Measurements from ENCODE around the gene MYH10. TPM values are rescaled to one million over a fixed set of nuclear protein-coding genes. Genes with fewer than 3 reads are reported as not detected.

MYH10 gene
- total RNA-seq, 2 experiments from 2014 or later, result 7.7 to 8.1 TPM

- ChIA-PET CTCF (no interaction called here), POLR2A (interaction anchor here (0.6 kb wide), 1 partner anchor 273 kb away, joined by 3 read pairs; no protein-coding TSS in a partner anchor)
- ATAC-seq (no peak), DNase-seq (no peak)
- H3K9me3 Mint-ChIP-seq (ENCODE audit: insufficient read depth), result no peaks in the 10 kb centered on the region
- no peaks in the 10 kb centered on the region for H3K4me1 Mint-ChIP-seq (ENCODE audit: low read depth)
- H3K4me3 Mint-ChIP-seq, result no peak overlapping the region
- H3K27me3 Mint-ChIP-seq (ENCODE audit: low read depth), result no peaks in the 10 kb centered on the region
- no peak overlapping the region for H3K27ac Mint-ChIP-seq
- H3K36me3 Mint-ChIP-seq (ENCODE audit: low read depth), result peaks cover 29% of the 10 kb centered on the region
These were observed 165.2 kb downstream of the MYH10 start for GRCh38 chr17:8465356-8465755.

GRCh38 chr17:8464941-8465340 lies 165.6 kb downstream of the MYH10 start:
- H3K4me1 Mint-ChIP-seq (ENCODE audit: low read depth), result no peaks in the 10 kb centered on the region
- no peak overlapping the region for H3K27ac Mint-ChIP-seq
- CTCF ChIA-PET, result interaction anchor here (1.0 kb wide), 1 partner anchor 28 kb away, joined by 3 read pairs; no protein-coding TSS in a partner anchor
- H3K36me3 Mint-ChIP-seq (ENCODE audit: low read depth), result peaks cover 27% of the 10 kb centered on the region
- no peaks in the 10 kb centered on the region for H3K27me3 Mint-ChIP-seq (ENCODE audit: low read depth)
- no peak overlapping the region for H3K4me3 Mint-ChIP-seq
- H3K9me3 Mint-ChIP-seq (ENCODE audit: insufficient read depth), result no peaks in the 10 kb centered on the region
- ATAC-seq (no peak), DNase-seq (no peak)
- POLR2A ChIA-PET, result interaction anchor here (0.6 kb wide), 1 partner anchor 274 kb away, joined by 3 read pairs; no protein-coding TSS in a partner anchor

GRCh38 chr17:8463099-8463498 lies 167.4 kb downstream of the MYH10 start:
- H3K9me3 Mint-ChIP-seq (ENCODE audit: insufficient read depth), result no peaks in the 10 kb centered on the region
- no peak overlapping the region for H3K27ac Mint-ChIP-seq
- POLR2A ChIA-PET, result no interaction called here
- H3K36me3 Mint-ChIP-seq (ENCODE audit: low read depth), result peaks cover 32% of the 10 kb centered on the region
- H3K4me3 Mint-ChIP-seq, result no peak overlapping the region
- CTCF ChIA-PET, result interaction anchor here (1.4 kb wide), 1 partner anchor 53 kb away, joined by 5 read pairs; no protein-coding TSS in a partner anchor
- H3K4me1 Mint-ChIP-seq (ENCODE audit: low read depth), result no peaks in the 10 kb centered on the region
- H3K27me3 Mint-ChIP-seq (ENCODE audit: low read depth), result no peaks in the 10 kb centered on the region
- no peak for DNase-seq
- ATAC-seq, result no peak

- Mint-ChIP-seq H3K27ac (no peak overlapping the region), H3K27me3 (ENCODE audit: low read depth) (no peaks in the 10 kb centered on the region), H3K4me3 (no peak overlapping the region), H3K9me3 (ENCODE audit: insufficient read depth) (no peaks in the 10 kb centered on the region), H3K36me3 (ENCODE audit: low read depth) (peaks cover 29% of the 10 kb centered on the region), H3K4me1 (ENCODE audit: low read depth) (no peaks in the 10 kb centered on the region)
- no peak for ATAC-seq
- DNase-seq, result no peak
- CTCF ChIA-PET, result no interaction called here
- POLR2A ChIA-PET, result no interaction called here
These were observed 168.0 kb downstream of the MYH10 start for GRCh38 chr17:8462564-8462963.

GRCh38 chr17:8459831-8460230 lies 170.7 kb downstream of the MYH10 start:
- ChIA-PET CTCF (no interaction called here), POLR2A (no interaction called here)
- Mint-ChIP-seq H3K4me1 (ENCODE audit: low read depth) (peaks cover 5% of the 10 kb centered on the region), H3K4me3 (no peak overlapping the region), H3K27ac (no peak overlapping the region), H3K9me3 (ENCODE audit: insufficient read depth) (no peaks in the 10 kb centered on the region), H3K27me3 (ENCODE audit: low read depth) (no peaks in the 10 kb centered on the region), H3K36me3 (ENCODE audit: low read depth) (peaks cover 44% of the 10 kb centered on the region)
- DNase-seq (no peak), ATAC-seq (no peak)

GRCh38 chr17:8459107-8459506 lies 171.4 kb downstream of the MYH10 start:
- ATAC-seq (no peak), DNase-seq (no peak)
- Mint-ChIP-seq H3K4me3 (no peak overlapping the region), H3K9me3 (ENCODE audit: insufficient read depth) (no peaks in the 10 kb centered on the region), H3K27me3 (ENCODE audit: low read depth) (no peaks in the 10 kb centered on the region), H3K36me3 (ENCODE audit: low read depth) (peaks cover 47% of the 10 kb centered on the region), H3K27ac (no peak overlapping the region), H3K4me1 (ENCODE audit: low read depth) (peaks cover 5% of the 10 kb centered on the region)
- CTCF ChIA-PET, result interaction anchor here (1.0 kb wide), 1 partner anchor 49 kb away, joined by 3 read pairs; no protein-coding TSS in a partner anchor
- POLR2A ChIA-PET, result no interaction called here

GRCh38 chr17:8458128-8458527 lies 172.4 kb downstream of the MYH10 start:
- DNase-seq (no peak), ATAC-seq (no peak)
- POLR2A ChIA-PET, result no interaction called here
- Mint-ChIP-seq H3K4me1 (ENCODE audit: low read depth) (peaks cover 5% of the 10 kb centered on the region), H3K27ac (no peak overlapping the region), H3K36me3 (ENCODE audit: low read depth) (peaks cover 48% of the 10 kb centered on the region), H3K27me3 (ENCODE audit: low read depth) (no peaks in the 10 kb centered on the region), H3K9me3 (ENCODE audit: insufficient read depth) (no peaks in the 10 kb centered on the region), H3K4me3 (no peak overlapping the region)
- CTCF ChIA-PET, result no interaction called here

GRCh38 chr17:8455665-8456209 lies 174.8 kb downstream of the MYH10 start:
- no peaks in the 10 kb centered on the region for H3K9me3 Mint-ChIP-seq (ENCODE audit: insufficient read depth)
- peaks cover 5% of the 10 kb centered on the region for H3K4me1 Mint-ChIP-seq (ENCODE audit: low read depth)
- ChIA-PET POLR2A (no interaction called here), CTCF (no interaction called here)
- peak overlapping the region; percentile 4 for H3K27ac Mint-ChIP-seq
- H3K36me3 Mint-ChIP-seq (ENCODE audit: low read depth), result peaks cover 54% of the 10 kb centered on the region
- ATAC-seq (no peak), DNase-seq (no peak)
- no peak overlapping the region for H3K4me3 Mint-ChIP-seq
- H3K27me3 Mint-ChIP-seq (ENCODE audit: low read depth), result no peaks in the 10 kb centered on the region

- no peak for DNase-seq
- Mint-ChIP-seq H3K36me3 (ENCODE audit: low read depth) (peaks cover 63% of the 10 kb centered on the region), H3K9me3 (ENCODE audit: insufficient read depth) (no peaks in the 10 kb centered on the region), H3K27ac (no peak overlapping the region), H3K27me3 (ENCODE audit: low read depth) (no peaks in the 10 kb centered on the region), H3K4me1 (ENCODE audit: low read depth) (peaks cover 5% of the 10 kb centered on the region), H3K4me3 (no peak overlapping the region)
- ChIA-PET POLR2A (no interaction called here), CTCF (interaction anchor here (1.1 kb wide), 1 partner anchor 43 kb away, joined by 4 read pairs; no protein-coding TSS in a partner anchor)
- ATAC-seq, result no peak
These were observed 177.2 kb downstream of the MYH10 start for GRCh38 chr17:8453326-8453725.

- DNase-seq (no peak), ATAC-seq (no peak)
- CTCF ChIA-PET, result no interaction called here
- peaks cover 61% of the 10 kb centered on the region for H3K36me3 Mint-ChIP-seq (ENCODE audit: low read depth)
- no peaks in the 10 kb centered on the region for H3K9me3 Mint-ChIP-seq (ENCODE audit: insufficient read depth)
- POLR2A ChIA-PET, result no interaction called here
- H3K27me3 Mint-ChIP-seq (ENCODE audit: low read depth), result no peaks in the 10 kb centered on the region
- H3K4me1 Mint-ChIP-seq (ENCODE audit: low read depth), result peaks cover 5% of the 10 kb centered on the region
- H3K4me3 Mint-ChIP-seq, result no peak overlapping the region
- H3K27ac Mint-ChIP-seq, result no peak overlapping the region
These were observed 178.5 kb downstream of the MYH10 start for GRCh38 chr17:8451933-8452614.

- Mint-ChIP-seq H3K27me3 (ENCODE audit: low read depth) (no peaks in the 10 kb centered on the region), H3K4me3 (no peak overlapping the region), H3K36me3 (ENCODE audit: low read depth) (peaks cover 55% of the 10 kb centered on the region), H3K9me3 (ENCODE audit: insufficient read depth) (no peaks in the 10 kb centered on the region), H3K27ac (no peak overlapping the region), H3K4me1 (ENCODE audit: low read depth) (no peaks in the 10 kb centered on the region)
- ChIA-PET CTCF (no interaction called here), POLR2A (no interaction called here)
- no peak for DNase-seq
- no peak for ATAC-seq
These were observed 182.2 kb downstream of the MYH10 start for GRCh38 chr17:8448310-8448709.

GRCh38 chr17:8447799-8448198 lies 182.7 kb downstream of the MYH10 start:
- DNase-seq, result no peak
- H3K4me1 Mint-ChIP-seq (ENCODE audit: low read depth), result no peaks in the 10 kb centered on the region
- POLR2A ChIA-PET, result interaction anchor here (1.1 kb wide), 1 partner anchor 11 kb away, joined by 3 read pairs; no protein-coding TSS in a partner anchor

More at GRCh38 chr17:8447799-8448198, 182.7 kb downstream of the MYH10 start:
- CTCF ChIA-PET, result no interaction called here
- no peak overlapping the region for H3K4me3 Mint-ChIP-seq
- no peaks in the 10 kb centered on the region for H3K9me3 Mint-ChIP-seq (ENCODE audit: insufficient read depth)
- peaks cover 51% of the 10 kb centered on the region for H3K36me3 Mint-ChIP-seq (ENCODE audit: low read depth)
- H3K27ac Mint-ChIP-seq, result no peak overlapping the region
- H3K27me3 Mint-ChIP-seq (ENCODE audit: low read depth), result no peaks in the 10 kb centered on the region
- ATAC-seq, result no peak

Data from activated CD8-positive, alpha-beta T cell treated with anti-CD3 and anti-CD28 coated beads, Interleukin-2, amount 10 ng/mL, durations not matched to agents 7 days and 5 days (primary cell).